Amniotic epithelial cell (primary cell): ENCODE results near the gene OLR1.
"Not testable (repeated sequence)": the region's sequence is repeated elsewhere in the genome, so short reads cannot be mapped to it uniquely, and the experiment has no call there.

ENCODE experiments used
- DNase-seq: peaks from one replicate; pipeline ENCODE4 v3.0.0-alpha.2; 2010; ENCODE audit warnings: low read depth

Gene OLR1

GRCh38 chr12:10190558-10191388, 18.8 kb upstream of the OLR1 start:
- peak; percentile 67 for DNase-seq

- peak; percentile 71 for DNase-seq
Measured at GRCh38 chr12:10189653-10190052, 17.7 kb upstream of the OLR1 start.

GRCh38 chr12:10186958-10187357, 15.0 kb upstream of the OLR1 start:
- DNase-seq = not testable (repeated sequence)

- no peak for DNase-seq
Measured at GRCh38 chr12:10186299-10186698, 14.4 kb upstream of the OLR1 start.

GRCh38 chr12:10184261-10184843, 12.4 kb upstream of the OLR1 start:
- peak; percentile 93 for DNase-seq

- DNase-seq = peak; percentile 92
Measured at GRCh38 chr12:10182354-10183049, 10.6 kb upstream of the OLR1 start.

DNA sequence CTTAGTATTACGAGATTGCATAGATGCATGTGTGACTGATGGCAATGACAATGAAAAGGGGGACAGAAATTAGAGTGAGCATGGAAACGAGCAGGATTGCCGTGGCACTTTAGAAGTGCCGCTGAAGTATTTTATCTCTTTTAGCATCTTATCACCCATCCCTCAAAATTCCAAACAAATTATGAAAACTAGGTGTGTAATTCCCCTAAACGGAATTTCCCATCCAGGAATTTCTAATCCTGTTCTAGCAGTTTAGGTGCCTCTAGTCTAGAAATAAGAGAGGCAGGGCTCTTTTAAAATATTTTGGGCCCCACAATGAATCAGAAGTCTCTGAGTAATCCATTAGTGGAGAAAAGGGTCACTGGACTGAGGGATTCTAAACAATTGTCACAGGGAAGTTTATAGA, 7.8 kb upstream of the OLR1 start:
- DNase-seq = no peak

GRCh38 chr12:10178821-10179220, 6.9 kb upstream of the OLR1 start, which contains the start of gene TMEM52B:
Gene TMEM52B (plus strand): TSS chr12:10179032. CDS start chr12:10179575, 543 bp downstream.
- DNase-seq = peak; percentile 32

DNA sequence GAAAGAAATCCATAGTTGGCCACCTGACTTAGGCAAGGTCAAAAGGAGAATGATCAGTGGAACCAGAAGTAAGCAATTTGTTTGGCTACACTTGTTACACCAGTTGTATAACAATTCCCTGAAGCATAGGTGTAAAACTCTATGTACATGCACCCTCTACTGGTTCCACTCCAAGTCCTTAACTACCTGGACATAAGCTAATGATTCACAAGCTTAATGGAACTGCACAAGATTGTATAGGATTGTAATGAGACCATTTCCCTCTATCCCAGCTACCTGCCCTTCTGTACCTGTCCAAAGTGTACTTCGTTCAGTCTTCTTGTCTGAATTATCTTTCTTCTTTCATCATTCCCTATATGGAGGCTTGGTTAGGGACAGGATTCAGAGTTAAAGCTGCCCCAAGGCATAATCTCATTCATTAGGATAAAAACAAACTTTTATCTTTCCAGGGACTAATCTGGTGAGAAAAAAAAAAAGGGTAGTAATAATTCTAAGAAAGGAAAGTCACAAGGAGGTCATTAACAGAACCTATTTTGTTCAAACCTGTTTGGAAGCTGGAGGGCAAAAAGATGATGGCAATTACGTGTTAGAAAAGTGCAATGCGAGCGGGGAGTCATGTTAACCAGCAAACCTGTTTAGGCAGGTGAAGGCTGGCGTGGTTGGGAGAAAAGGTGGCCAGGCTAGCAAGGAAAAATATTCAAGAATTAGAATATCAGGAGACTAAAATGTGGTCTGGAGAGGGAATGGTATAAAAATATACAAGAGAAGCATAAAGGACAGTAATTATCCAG, 4.1 kb upstream of the OLR1 start:
- no peak for DNase-seq

DNA sequence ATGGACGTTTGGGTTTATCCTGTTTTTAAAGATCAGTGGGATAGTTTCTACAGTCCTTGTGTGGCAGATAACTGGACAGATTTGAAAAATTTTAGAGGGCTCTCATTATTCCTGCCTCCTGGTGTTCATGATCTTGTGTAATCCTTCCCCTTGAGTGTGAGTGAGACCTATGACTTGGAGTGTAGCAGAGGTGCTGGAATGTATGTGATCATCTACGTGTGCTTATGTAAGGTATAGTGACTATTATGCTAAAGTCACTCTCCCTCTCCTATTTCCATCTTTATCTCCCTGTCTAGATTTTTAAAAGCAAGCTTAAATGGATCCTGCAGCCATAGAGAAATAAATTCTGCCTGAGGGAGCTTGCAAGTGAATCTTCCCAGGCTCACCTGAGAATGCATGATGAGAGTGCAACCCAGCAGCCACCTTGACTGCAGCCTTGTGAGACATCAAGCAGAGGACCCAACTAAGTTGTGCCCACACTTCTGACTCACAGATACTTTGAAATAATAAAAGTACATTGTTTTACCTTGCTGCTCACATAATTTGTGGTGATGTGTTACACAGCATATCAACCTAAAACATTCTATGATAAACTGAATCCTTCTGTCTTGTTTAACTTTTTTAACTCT, 3.2 kb upstream of the OLR1 start:
- DNase-seq = no peak

DNA sequence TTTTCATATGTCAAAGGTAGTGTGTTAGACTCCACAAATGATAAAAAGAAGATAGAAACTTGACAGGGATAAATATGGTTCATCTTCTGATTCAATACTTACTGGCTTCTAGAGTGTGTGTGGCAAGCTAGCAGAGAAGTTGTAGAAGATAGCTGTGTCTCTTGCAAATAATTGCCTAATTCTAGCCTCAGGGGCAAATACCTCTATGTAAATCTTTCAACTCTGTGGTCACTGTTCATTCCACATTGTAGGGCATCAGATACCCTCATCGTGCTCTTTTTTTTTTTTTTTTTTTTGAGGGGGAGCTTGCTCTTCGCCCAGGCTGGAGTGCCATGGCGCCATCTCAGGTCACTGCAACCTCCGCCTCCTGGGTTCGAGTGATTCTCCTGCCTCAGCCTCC, 1.7 kb downstream of the OLR1 start:
- peak; percentile 70 for DNase-seq

GRCh38 chr12:10169104-10169503, 2.8 kb downstream of the OLR1 start:
- DNase-seq = peak; percentile 68

GRCh38 chr12:10167599-10167998, 4.3 kb downstream of the OLR1 start:
- peak; percentile 70 for DNase-seq

- peak; percentile 37 for DNase-seq
Measured at GRCh38 chr12:10165421-10165820, 6.5 kb downstream of the OLR1 start.

GRCh38 chr12:10163084-10163483, 8.8 kb downstream of the OLR1 start:
- no peak for DNase-seq

GRCh38 chr12:10160617-10161385, 11.1 kb downstream of the OLR1 start:
- DNase-seq = peak; percentile 36

- no peak for DNase-seq
Measured at GRCh38 chr12:10159280-10159679, 12.7 kb downstream of the OLR1 start.

- DNase-seq = no peak
Measured at GRCh38 chr12:10158406-10158805, 13.5 kb downstream of the OLR1 start.

DNA sequence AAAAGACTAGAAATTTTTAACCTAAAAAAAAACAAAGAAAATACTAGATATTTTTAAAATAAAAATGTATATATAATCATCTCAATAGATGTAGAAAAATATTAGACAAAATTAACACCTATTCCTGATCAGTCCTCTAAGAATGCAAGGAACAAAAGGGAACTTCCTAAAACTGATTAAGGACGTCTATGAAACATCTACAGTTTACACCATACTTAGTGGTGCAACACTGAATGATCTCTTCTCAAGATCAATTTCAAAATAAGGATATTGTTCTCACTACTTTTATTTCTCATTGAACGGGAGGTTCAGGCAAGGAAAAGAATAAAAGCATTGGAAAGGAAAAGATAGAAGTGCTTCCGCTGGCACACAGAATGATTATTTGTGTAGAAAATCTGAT, 16.0 kb downstream of the OLR1 start:
- DNase-seq = no peak

- DNase-seq = no peak
Measured at GRCh38 chr12:10154145-10154496, 17.8 kb downstream of the OLR1 start.
